Neural progenitor cell (in vitro differentiated cells): ENCODE results near the gene THOC2.

Source experiments
- EZH2 ChIP-seq: fragments of 200-600 bp; sonication (generic); IDR thresholded peaks from 2 replicates; pipeline ENCODE4 v1.6.1; 2017; ENCODE audit warnings: antibody characterized with exemption, mild to moderate bottlenecking, moderate library complexity
- EZH2phosphoT487 ChIP-seq: fragments of 200-600 bp; sonication (generic); IDR thresholded peaks from 2 replicates; pipeline ENCODE4 v1.6.1; 2017; ENCODE audit warnings: antibody characterized with exemption
- TF ChIP-seq, protein P1 (sequence below): fragments of 200-600 bp; sonication (generic); IDR thresholded peaks from 2 replicates; pipeline ENCODE4 v1.5.1; 2017; ENCODE audit warnings: antibody characterized with exemption, mild to moderate bottlenecking

- TF ChIP-seq, protein P1, sequence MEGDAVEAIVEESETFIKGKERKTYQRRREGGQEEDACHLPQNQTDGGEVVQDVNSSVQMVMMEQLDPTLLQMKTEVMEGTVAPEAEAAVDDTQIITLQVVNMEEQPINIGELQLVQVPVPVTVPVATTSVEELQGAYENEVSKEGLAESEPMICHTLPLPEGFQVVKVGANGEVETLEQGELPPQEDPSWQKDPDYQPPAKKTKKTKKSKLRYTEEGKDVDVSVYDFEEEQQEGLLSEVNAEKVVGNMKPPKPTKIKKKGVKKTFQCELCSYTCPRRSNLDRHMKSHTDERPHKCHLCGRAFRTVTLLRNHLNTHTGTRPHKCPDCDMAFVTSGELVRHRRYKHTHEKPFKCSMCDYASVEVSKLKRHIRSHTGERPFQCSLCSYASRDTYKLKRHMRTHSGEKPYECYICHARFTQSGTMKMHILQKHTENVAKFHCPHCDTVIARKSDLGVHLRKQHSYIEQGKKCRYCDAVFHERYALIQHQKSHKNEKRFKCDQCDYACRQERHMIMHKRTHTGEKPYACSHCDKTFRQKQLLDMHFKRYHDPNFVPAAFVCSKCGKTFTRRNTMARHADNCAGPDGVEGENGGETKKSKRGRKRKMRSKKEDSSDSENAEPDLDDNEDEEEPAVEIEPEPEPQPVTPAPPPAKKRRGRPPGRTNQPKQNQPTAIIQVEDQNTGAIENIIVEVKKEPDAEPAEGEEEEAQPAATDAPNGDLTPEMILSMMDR, result no peak
- TF ChIP-seq EZH2 (no peak), EZH2phosphoT487 (no peak)
Measured at GRCh38 chrX:123728016-123728415, 4.8 kb downstream of the THOC2 start.
